ENCODE data around the gene RGL2.

Gene RGL2

DNA sequence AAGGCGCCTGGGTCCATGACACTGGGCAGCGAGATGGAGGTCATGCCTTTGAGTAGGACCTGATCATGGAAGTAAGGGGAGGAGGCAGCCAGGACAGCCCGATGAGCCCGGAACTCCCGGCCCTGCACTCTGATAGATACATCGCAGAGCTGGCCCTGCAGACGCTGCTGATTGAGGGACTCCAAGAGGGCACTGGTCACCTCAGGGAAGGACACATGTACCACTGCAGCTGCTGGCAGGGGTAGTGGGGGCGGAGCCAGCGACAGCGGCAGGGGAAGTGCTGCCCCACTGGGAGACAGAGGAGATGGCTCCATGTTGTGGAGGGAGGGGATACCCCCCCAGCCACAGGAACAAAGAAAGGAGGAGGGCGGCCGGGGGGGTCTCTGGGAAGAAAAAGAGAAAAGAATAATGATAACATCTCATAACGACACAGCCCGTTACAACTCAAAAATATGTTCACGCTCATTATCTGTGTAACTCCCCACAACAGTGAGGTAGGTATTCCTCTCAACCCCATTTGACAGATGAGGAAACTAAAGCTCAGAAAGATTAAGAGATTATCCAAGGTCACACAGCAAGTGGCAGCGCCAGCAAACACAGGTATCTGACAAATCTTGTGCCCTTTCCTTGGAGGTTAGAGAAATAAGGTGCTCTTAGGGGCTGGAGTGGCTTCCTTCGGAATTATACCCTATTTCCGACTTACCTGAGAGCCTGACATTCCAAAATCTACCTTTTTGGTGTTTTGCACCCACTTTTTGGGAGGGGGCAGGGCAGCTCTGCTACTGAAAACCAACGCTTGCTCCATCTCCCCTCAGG is 18.1 kb upstream of the RGL2 start:
- peak; percentile 47 for DNase-seq

DNA sequence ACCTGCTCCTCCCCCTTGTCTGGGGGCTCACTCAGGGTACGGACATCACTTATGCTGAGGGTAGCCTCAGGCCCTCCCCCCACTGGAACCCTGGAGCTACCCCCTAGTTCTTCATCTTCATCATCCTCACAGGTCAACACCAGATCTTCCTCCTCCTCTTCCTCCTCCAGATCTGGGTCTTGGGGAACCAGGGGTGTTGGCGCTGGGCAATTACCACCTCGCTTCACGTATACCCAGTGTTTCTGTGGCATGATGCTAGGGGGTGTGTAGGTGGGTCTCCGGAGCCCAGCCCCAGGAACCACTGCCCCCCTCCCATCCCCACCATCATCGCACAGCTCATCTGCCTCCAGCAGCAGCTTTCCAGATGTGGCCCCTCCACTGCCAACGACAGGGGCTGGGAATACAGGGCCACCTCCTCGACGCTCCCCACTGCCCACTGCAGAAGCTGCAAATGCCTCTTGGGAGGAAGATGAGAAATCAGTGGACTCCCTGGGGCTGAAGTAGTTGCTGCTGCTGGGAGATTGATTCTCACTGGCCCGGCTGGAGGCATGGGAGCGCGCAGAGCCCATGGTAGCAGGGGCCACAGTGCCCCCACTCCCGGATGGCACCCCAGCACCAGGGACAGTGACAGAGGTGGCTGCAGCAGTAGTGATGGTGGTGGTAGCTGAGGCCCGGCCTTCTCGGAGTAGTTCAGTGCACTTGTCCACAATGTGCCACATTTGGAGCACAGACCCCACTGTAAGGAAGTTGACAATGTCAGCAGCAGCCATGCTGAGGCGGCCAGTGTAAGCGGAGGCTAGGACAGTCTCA is 17.3 kb upstream of the RGL2 start:
- no peak for DNase-seq

DNA sequence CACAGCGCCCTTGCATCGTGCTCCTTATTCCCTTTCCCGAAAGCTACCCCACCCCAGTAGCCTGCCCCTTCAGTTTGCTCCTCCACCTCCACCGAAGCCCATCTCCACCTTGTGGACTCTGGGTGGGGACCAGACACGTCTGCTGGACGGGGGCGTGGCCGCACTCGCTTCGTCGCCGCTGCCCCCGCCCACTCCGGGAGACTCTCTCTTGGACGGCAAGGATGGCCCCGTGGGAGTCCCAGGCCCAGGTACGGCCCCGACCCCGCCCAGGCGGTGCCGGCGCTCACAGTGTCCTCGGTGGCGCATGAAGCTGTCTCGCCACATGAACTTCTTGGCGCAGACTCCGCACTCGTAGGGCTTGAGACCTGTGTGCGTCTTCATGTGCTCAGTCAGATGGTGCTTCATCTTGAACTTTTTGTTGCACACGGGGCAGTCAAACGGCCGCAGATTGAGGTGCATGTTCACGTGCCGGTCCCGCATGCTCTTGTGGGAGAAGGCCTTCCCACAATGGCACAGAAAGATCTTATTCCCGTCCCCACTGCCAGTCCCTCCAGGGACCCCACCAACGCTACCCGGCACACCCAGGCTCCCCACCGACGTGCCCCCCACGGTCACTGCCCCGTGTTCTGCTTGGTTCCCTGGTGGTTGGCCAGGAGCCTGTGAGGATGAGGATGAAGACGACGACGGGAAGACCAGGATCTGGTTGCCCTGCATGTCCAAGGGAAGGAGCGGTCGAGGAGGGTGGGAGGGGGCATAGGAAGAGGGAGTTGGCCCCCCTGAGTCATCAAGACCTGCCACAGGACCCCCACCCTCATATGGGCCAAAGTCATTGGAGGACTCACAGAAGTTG is 16.4 kb upstream of the RGL2 start:
- DNase-seq: peak; percentile 56

DNA sequence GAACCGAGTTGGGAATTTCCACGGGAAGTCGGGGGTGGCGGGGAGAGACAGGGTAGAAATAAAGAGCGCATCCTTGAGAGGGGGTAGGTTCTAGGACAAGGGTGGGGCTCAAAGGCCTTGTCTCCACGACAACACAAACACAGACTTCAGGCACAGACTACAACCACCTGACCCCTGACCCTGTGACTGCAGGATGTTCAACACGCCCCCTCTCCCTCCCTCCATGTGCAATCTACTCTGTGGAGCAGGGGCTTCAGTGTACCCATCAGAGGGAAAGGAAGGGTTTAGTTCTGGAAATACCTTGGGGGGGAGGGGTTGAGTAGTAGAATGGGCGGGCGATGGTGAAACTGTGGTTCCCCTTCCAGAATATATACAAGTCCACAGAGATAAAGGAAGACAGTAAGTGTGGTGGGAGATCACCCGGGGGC is 15.8 kb upstream of the RGL2 start:
- DNase-seq: peak; percentile 80

DNA sequence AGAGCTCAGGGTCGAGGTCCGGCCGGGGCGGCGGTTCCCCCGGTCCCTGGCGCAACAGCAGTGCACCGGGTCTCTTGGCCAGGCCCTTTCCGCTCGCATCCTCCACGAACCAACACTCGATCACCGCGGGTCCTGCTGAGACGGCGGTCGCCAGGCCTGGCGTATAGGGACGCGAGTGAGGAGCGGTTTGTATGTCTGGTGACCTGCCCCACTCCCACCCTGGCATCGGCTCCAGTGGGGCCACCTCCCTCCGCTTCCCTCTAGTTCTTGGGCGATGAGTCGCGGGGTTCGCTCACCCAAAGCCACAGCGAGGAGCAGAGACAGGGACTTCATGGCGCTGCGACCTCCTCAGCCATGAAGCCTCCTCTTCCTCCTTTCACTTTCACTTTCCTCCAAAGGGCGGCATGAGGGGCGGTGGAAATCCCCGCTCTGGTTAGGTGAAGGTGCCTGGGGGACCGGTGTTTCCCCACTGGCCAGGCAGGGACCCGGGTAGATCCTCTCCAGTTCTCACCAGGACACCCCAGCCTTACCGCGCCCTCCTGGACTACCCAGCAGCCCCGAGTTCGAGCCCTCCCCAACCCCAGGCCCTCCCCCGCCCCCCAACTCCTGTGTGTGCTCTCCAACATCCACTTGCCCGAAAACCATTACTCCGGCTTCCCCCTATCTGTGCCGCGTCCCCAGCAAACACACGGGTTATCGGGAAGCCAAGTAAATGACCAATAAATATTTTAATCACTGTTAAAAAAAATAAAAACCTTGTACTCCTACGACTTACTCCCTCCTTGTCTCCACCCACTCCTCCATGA is 15.2 kb upstream of the RGL2 start, which contains the start of gene TAPBP:
TAPBP (minus strand) TSS at position 370 of the 806 bp plus-strand sequence; CDS start at position 333, 37 bp downstream.
- peak; percentile 76 for DNase-seq

DNA sequence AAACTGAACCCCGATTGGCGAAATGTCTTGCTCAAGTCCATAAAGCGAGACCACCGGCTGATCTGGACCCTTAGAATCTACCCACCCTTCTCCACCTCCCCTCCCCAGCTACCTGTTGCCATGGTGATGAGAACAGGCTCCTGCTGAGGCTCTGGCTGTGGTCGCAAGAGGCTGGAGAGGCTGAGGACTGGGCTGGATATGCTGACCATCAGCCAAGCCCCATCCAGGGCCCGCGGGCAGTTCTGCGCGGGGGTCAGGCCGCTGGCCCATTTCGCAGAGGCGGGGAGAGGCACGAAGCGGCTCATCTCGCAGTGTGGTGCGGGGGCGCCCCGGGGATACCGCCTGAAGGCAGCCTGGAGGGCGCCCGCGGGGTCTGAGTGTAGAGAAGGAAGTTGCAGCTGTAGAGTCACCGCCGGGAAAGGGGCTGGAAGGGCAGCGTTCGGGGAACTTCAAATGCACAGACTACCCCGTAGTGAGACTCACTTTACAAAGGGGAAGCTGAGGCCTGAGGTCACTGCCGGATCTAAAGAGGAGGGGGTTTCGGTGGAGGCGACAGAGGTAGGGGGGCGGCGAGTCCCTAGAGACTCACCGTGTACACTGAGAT is 14.5 kb upstream of the RGL2 start:
- DNase-seq: peak; percentile 72

DNA sequence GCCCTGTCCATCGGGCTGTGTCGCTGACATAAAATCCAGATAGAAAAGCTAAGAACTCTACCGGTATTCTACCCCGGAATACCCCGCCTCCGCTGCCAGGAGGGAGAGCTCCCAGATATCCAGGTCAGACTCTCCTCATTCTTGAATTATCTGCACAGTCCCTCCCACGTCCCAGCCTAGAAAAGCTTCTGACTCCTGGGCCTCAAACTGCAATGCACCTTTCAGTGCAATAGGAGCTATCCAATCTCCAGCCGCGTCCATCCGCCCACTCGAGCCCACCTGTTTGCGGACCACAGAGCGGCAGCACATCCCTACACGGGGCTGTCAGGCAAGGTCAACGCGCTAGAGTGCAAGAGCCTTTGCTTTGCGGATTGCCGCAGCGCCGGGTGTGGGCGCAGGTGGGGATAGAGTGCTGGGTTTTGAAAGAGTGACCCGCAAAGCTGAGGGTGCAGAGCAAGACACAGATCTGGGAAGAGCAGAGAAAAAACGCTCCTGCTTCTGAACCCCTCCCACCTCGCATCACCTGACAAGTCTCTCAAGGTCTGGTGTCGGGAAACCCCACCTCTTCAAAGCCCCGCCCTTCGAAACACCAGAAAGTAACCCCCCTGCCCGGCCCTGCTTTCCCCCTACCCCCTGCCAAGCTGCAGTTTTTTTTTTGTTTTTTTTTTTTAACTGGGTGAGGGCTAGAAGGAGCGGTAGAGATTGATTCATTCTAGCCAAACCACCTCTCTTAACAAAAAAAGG is 13.8 kb upstream of the RGL2 start:
- DNase-seq: peak; percentile 72

DNA sequence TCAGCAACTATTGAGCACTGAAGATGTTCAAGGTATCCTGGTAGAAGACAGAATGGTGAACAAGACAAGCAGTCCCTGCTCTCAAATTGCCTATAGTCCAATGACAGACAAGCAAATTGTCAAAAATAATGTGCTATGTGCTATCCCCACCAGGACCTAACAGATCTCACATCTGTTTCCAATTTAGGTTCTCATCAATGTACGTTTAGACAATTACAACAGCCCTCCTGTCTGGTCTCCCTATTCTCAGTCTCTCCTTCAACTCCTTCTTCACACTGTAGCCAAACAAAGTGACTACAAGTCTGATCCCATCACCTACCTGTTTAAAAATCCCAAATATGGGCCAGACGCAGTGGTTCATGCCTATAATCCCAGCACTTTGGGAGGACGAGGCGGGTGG is 7.6 kb upstream of the RGL2 start:
- no peak for DNase-seq

DNA sequence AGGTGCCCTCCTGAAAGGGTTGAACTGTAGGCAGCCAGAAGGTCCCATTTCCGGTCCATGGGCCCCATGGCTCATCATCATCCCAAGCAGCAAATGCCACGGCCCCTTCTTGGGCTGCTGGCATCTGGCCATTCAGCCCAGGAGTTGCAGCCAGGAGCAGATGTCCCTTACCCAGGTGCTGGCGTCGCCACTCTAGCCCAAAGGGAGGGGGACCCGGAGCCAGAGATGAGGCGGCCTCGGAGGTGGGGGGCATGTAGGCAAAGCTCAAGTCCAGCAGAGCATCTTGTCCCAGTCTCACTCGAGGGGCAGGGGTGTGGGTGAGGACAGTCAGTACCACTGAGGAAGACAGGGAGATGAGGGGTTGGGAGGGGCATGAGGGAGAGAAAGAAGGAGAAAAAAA is 6.3 kb upstream of the RGL2 start:
- no peak for DNase-seq

DNA sequence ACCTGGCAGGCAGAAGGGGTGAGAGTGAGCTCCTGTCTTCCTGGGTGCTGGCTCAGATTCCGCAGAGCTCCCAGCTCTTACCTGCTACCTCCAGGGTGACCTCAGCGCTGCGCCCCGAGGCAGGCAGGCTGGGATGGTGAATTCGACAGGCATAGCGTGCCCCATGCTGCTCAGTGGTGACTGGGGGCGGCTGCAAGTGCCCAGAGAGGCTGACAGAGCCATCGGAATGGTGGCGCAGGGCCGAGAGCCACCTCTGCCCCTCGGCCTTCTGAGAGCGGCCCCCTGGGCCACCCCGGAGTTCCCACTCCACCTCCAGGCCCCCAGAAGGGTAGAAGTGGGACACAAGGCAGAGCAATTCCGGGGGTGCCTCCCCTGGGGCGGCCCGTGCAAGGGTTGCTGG is 5.5 kb upstream of the RGL2 start:
- DNase-seq: no peak

DNA sequence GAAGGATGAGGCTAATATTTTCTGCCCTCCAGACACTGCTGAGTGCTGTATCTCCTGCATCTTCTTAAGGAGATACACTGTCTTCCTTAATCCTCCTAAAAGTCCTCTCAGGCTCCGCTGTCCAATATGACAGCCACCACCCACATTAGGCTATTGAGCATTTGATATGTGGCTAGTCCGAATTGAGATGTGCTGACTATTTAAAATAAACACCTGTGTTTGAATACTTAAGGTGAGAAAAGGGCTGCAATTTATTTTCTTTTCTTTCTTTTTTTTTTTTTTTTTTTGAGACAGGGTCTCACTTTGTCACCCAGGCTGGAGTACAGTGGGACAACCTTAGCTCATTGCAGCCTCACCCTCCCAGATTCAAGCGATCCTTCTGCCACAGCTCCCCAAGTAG is 3.1 kb upstream of the RGL2 start:
- DNase-seq: no peak

DNA sequence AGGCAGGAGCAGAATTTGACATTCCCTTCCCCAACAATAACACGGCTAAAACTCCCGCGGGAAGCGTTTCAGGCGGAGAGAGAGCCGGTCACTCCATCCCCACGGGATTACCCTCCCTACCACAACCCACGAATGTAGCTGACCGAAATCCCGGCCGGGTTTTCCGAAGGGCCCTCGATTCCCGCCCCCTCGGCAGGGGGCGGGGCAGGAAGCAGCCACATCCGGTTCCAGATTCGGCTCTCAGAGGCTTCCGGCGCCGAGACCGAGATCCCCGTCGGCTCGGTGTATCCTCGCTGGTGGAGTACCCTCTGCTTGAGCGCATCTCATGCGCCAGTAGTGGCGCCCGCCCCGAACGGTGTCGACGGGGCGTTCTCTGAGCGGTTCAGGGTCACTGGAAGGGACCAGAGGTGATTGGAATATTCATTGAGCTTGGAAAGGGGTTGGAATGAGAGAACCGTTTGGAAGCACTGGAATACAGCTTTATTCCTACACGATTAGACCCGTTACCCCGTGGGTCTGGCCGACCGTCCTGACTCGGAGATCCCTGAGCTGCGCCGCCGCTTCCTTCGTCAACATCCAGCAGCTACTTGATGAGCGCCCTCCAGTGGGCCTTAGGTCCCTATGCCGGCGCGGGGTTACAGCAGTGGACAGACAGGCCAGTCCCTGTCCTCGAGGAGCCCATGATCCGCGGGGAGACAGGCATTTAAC is 649 bp upstream of the RGL2 start:
- peak; percentile 95 for DNase-seq

DNA sequence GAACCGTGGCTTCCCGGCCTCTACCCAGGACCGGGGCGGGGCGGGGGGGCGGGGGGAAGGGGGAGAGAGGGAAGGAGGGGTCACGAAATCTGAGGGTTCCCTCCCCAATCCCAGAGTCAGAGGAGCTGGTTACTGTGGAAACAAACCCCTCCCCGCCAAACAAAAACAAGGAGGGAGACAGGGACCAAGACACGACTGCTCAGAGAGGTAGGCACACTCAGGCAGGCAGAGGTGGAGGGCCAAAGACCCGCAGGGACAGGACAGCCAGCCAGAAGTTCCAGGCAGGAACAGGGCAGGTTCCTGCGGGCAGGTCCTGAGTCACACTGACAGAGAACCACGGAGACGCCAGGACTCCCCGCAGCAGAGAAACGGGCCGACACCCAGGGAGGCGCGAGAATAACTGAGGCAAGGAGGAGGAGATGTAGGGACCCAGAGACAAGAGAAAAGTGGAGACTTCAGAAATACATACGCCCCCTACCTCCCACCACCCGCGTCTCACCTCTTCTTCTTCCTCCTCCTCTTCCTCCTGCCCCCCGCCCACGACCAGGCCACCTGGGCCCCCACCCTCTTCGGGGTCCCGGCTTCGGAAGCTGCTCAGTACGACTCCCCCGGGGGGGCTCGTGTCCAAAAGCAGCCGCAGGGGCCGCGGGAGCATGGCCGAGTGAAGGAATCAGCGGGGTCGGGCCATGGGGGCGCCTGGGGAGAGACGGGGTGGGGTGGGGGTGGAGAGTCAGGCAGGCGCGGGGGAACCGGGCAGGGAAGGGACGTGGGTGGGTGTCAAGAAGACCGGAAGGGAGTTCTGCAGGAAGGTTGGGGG is 578 bp downstream of the RGL2 start:
- peak; percentile 91 for DNase-seq

DNA sequence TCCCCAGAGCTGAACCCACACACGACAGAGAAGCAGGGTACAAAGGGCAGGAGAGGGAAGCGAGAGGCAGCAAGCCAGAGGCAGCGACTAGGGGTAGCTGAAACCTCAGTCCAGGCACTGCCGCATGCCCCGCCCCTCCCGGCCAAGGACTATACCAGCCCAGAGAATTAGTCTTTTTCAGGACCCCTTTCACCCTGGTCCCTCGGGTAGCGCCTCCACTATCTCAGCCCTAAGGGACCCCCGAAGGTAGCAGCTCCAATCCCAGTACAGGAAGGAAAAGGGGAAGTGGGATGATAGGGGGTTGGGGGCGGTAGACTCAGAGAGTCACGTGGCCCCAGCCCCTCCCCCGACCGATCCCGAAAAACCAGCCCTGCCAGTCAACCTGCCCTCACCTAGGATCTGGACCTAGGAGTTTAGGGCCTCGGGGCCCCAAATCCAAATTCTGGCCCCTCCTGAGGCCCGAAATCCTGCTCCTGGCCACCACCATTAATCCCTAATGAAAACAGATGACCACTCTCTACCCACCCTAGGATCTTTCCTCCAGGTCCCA is 1.3 kb downstream of the RGL2 start:
- no peak for DNase-seq

DNA sequence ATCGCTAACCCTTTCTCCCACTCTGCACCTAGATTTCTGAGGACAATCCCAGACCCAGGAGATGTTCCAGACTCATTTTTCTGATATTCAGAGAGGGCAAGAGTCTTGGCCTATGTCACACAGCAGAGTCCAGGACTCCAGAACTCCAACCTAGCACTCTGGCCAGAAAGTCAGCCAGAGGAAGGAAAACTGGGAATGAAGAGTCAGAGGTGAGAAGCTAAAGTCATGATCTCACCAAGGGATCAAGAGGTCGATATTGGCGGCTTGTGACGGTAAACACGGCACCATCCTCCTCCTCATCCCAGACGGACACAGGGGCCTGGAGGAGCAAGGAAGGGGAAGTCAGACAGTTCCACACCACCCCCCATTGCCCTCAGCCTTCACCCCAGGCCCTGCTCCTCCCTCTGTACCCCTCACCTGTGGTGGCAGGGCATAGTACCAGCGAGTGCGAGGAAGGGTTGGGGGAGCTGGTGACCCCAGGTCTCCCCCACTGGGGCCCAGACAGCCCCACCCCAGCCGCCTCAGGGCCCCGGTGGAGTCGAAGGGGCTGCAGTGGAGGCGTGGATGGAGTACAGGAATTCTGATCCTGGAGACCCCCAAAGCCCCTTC is 1.8 kb downstream of the RGL2 start:
- no peak for DNase-seq

DNA sequence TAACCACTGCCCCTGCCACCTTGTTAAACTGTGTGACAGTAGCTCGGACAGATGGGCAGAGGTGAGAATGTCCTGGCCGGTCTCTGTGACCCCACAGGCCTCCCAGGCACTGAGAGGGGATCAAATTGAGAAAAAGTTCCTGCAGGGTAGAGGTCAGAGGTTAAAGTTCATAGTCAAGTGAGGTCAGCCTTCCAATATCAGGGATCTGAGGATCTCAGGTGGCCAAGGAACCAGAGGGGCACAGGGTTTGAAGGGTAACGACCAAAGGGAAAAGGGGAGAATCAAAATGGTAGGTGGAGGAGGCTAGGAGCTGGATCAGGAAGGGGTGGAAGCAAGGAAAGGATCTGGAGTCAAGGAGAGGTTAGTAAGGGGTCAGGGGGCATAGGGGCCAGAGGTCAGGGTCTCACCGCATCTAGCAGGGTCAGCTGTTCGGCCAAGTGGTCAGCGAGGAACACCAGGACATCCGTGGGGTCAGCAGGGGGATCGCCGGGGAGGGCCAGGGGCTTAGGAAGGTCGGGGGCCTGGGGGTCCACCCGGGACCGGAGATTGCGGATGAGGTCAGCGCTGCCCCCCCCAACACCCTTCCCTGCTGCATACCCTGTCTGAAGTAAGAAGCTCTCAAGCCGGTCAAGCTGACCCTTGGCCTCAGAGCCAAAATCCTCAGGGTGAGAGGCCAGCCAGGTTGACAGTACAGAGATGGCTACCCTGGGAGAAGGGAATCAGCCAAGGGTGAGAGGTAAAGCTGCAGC is 2.9 kb downstream of the RGL2 start:
- no peak for DNase-seq

DNA sequence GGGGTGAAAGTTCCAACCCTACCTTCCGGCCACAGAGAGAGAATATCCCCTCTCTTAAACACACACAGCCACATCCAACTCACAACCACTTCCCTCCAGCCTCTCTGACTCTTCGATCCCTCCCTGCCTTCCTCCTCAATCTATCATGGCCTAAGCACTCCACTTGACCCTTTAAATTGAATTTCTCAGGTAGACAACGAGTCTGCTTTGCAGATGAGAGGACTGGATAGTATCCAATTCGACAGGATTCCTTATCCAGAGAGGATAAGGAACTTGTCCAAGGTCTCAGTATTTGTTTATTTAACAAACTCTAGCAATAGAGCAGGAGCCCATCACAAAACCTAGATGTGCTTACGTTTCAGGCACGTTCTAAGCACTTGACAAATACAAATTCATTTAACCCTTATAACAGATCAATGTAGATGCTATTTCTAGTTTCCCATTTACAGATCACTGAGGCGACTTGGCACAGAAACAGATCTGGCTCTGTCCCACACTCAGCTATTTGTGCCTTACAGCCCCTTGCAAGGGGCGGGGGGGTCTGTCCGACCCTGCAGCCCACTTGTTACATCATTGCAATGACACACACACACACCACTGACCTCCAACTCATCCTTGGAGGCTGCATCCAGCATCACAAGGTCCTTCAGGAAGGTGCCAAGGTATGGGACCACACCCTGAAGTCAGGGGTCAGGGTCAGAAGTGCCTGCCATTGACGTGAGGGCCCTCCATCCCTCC is 4.5 kb downstream of the RGL2 start:
- DNase-seq: no peak
